GM12891 (cell line): ENCODE results near the gene RPUSD4. TPM values are rescaled to one million over a fixed set of nuclear protein-coding genes. Genes with fewer than 3 reads are reported as not detected.
"Not testable (repeated sequence)": the region's sequence is repeated elsewhere in the genome, so short reads cannot be mapped to it uniquely, and the experiment has no call there.

Experiments used
- DNase-seq: peaks from one replicate; pipeline ENCODE4 v3.0.0; 2011; ENCODE audit warnings: low spot score; ENCODE audit not compliant: insufficient read length
- FAIRE-seq: peaks from 2 replicates; lab custom pipeline; 2011; peaks lifted over from hg19 to GRCh38; lab: Jason Lieb, UNC
- PAX5 ChIP-seq: IDR thresholded peaks from 2 replicates; pipeline ENCODE4 v1.6.1; 2011; ENCODE audit warnings: low read length, moderate library complexity, mild to moderate bottlenecking; ENCODE audit not compliant: insufficient read depth, severe bottlenecking
- POLR2A ChIP-seq: IDR thresholded peaks from 2 replicates; pipeline ENCODE4 v1.6.1; 2011; ENCODE audit warnings: low read depth, low read length, control low read depth
- POLR2AphosphoS5 ChIP-seq: IDR thresholded peaks from 2 replicates; pipeline ENCODE4 v1.6.1; 2011; ENCODE audit warnings: low read depth, low read length, control low read depth
- POU2F2 ChIP-seq: IDR thresholded peaks from 2 replicates; pipeline ENCODE4 v1.6.1; 2011; ENCODE audit warnings: low read depth, mild to moderate bottlenecking, control low read depth, low read length, moderate library complexity
- SPI1 ChIP-seq: IDR thresholded peaks from 2 replicates; pipeline ENCODE4 v1.6.1; 2011; ENCODE audit warnings: low read depth, low read length, control low read depth
- TAF1 ChIP-seq: IDR thresholded peaks from 2 replicates; pipeline ENCODE4 v1.6.1; 2011; ENCODE audit warnings: low read depth, low read length, control low read depth
- polyA plus RNA-seq: library from polyadenylated mRNA; unstranded; fragments of >200 nt; gene quantifications from one replicate; pipeline ENCODE4 v1.2.1, GENCODE V29; 2012; ENCODE audit warnings: low read depth, missing spikeins, inconsistent platforms; ENCODE audit not compliant: missing spikeins

The RPUSD4 gene
- 26.5 TPM for polyA plus RNA-seq

- FAIRE-seq (peak; percentile 100), DNase-seq (peak; percentile 95)
- TF ChIP-seq POLR2AphosphoS5 (peak; percentile 95), PAX5 (no peak), TAF1 (peak; percentile 96), POU2F2 (0 out of 2 replicates have a peak, but pooled peaks have one; percentile 24), SPI1 (no peak), POLR2A (peak; percentile 94)
Observed at GRCh38 chr11:126211236-126212088, at the start of gene RPUSD4, which contains the start of gene FAM118B. Gene RPUSD4 (minus strand): TSS chr11:126211650. CDS start chr11:126211638, 12 bp downstream. Gene FAM118B (plus strand): TSS chr11:126211782. CDS start chr11:126235002, 23,220 bp downstream.

- no peak for FAIRE-seq
- no peak for TF ChIP-seq POU2F2
- TF ChIP-seq POLR2A: no peak
- TF ChIP-seq PAX5: no peak
- TF ChIP-seq TAF1: no peak
- no peak for TF ChIP-seq SPI1
- no peak for TF ChIP-seq POLR2AphosphoS5
- no peak for DNase-seq
Observed at GRCh38 chr11:126257764-126258163, 46.3 kb upstream of the RPUSD4 start.

- no peak for DNase-seq
- no peak for FAIRE-seq
- TF ChIP-seq POU2F2 (no peak), PAX5 (no peak)
Observed at GRCh38 chr11:126257144-126257543, 45.7 kb upstream of the RPUSD4 start.

- TF ChIP-seq PAX5: no peak
- TF ChIP-seq POU2F2: no peak
- TF ChIP-seq POLR2AphosphoS5: no peak
- FAIRE-seq (no peak), DNase-seq (no peak)
Observed at GRCh38 chr11:126256216-126256615, 44.8 kb upstream of the RPUSD4 start.

GRCh38 chr11:126255507-126255906, 44.1 kb upstream of the RPUSD4 start:
- not testable (repeated sequence) for FAIRE-seq, DNase-seq

GRCh38 chr11:126254819-126255218, 43.4 kb upstream of the RPUSD4 start:
- FAIRE-seq: no peak
- DNase-seq: no peak
- no peak for TF ChIP-seq POLR2A
- TF ChIP-seq PAX5: no peak
- TF ChIP-seq POU2F2: no peak
- no peak for TF ChIP-seq TAF1
- TF ChIP-seq SPI1: no peak
- no peak for TF ChIP-seq POLR2AphosphoS5

- FAIRE-seq: no peak
- no peak for DNase-seq
- no peak for TF ChIP-seq SPI1
- TF ChIP-seq TAF1: no peak
- no peak for TF ChIP-seq PAX5
- no peak for TF ChIP-seq POLR2A
- TF ChIP-seq POLR2AphosphoS5: no peak
- no peak for TF ChIP-seq POU2F2
Observed at GRCh38 chr11:126253265-126253664, 41.8 kb upstream of the RPUSD4 start.

- FAIRE-seq (no peak), DNase-seq (no peak)
- no peak for TF ChIP-seq POLR2A
- no peak for TF ChIP-seq POU2F2
- no peak for TF ChIP-seq TAF1
- TF ChIP-seq SPI1: no peak
- TF ChIP-seq POLR2AphosphoS5: no peak
- no peak for TF ChIP-seq PAX5
Observed at GRCh38 chr11:126246636-126247035, 35.2 kb upstream of the RPUSD4 start.

- FAIRE-seq: no peak
- TF ChIP-seq PAX5: no peak
- DNase-seq: no peak
Observed at GRCh38 chr11:126233391-126233790, 21.9 kb upstream of the RPUSD4 start.

GRCh38 chr11:126232683-126233082, 21.2 kb upstream of the RPUSD4 start:
- no peak for TF ChIP-seq POLR2AphosphoS5
- TF ChIP-seq SPI1: no peak
- TF ChIP-seq PAX5: no peak
- no peak for TF ChIP-seq TAF1
- TF ChIP-seq POU2F2: no peak
- no peak for TF ChIP-seq POLR2A
- DNase-seq (no peak), FAIRE-seq (no peak)

GRCh38 chr11:126231725-126232459, 20.4 kb upstream of the RPUSD4 start:
- no peak for DNase-seq
- FAIRE-seq: no peak
- TF ChIP-seq SPI1 (no peak), POLR2A (no peak), PAX5 (no peak), POU2F2 (no peak)
